Stimulated activated CD4-positive, alpha-beta T cell treated with anti-CD3 and anti-CD28 coated beads, Interleukin-4, amount 100 ng/mL, for 1 hour (primary cell): ENCODE data around the gene ULBP3.
"Not testable (repeated sequence)": the region's sequence is repeated elsewhere in the genome, so short reads cannot be mapped to it uniquely, and the experiment has no call there.

ENCODE experiments used
- DNase-seq: peaks from one replicate; pipeline ENCODE4 v3.0.0-alpha.2; 2020

Gene ULBP3

DNA sequence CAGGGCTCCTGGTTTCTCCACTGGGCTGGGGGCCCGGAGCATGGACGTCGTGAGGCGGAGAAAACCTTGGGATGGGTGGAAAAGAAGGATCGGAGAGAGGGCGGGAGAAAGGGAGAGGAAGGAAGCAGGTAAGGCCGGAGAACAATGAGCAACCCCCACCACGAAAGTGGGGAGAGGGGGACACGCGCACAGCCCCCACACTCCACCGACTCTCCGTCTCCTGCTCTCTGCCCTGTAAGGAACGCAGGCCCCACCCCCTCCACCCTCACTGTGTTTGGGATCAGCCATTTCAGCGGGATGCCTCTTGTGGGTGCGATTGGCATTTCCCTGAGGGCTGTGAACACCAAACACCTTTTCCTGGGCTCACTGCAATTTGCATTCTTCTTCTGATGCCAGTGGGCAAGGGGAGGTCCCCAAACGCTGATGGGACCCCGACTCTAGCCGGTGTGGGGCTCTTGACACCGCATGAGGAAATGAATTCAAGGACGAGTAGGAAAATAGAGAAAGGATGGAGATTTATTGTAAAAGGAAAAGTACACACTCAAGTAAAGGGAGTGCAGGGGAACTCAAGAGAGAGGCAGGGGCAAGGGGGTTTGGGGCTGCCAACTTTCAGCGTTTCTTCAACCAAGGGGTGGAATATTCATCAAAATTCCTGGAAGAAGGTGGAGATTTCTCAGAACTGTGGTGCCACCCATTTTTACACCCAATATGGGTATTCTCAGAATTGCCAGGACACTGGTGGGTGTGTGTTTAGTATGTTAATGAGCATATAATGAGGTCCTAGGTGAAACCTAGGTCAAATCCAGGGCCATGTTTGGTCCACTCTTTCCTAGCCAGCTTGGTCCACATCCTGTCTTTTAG, 30.5 kb downstream of the ULBP3 start:
- DNase-seq, result no peak

DNA sequence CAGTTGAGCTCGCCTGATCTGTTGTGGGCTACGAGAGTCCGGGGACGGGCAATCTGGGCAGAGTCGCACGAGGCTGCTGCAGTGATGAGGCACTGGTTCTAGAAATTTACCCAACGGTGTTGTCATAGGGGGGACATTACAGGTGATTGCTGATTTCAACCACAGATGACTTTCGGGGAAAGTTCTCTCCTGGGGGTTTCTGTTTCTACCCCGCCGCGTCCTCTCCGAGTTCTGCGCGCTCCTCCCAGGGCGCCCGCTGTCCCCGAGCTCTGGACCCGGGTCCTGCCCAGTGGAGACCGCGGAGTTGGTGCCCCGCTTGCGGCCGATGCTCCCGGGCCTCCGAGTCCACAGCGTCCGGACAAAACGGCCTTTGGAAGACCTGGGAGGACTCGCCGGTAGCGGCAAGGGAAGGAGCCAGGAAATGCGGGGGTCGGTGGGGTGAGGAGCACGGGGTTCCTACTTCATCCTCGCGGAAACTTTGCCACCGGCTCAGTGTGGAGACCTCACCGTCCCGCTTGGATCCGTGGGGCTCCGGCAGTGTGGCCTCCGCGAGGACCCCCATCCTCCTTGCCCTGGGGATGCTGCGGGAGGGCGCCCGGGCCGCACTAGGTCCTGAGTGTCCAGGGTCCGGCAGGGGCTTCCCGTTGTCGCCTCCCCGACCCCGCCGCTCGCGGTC, 31.3 kb downstream of the ULBP3 start:
- DNase-seq, result no peak

DNA sequence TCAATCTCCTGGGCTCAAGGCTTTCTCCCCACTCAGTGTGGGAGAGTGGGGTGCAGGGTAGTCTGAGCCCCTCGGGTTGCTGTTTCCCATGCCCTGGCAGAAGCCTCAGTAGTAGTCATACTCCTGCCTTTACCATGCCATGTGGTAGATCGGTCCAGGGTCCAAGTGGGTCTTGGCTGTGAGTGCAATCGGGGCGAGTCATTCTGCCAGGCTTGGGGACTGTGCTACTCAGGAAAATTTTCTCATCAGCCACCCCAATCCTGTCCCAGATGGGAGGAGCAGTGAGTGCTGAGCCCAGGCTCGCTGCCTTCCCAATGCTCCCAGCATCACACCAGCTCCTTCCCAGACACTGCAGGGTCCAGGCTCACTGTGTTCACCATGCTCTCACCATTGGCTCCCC, 32.8 kb downstream of the ULBP3 start:
- DNase-seq, result no peak

DNA sequence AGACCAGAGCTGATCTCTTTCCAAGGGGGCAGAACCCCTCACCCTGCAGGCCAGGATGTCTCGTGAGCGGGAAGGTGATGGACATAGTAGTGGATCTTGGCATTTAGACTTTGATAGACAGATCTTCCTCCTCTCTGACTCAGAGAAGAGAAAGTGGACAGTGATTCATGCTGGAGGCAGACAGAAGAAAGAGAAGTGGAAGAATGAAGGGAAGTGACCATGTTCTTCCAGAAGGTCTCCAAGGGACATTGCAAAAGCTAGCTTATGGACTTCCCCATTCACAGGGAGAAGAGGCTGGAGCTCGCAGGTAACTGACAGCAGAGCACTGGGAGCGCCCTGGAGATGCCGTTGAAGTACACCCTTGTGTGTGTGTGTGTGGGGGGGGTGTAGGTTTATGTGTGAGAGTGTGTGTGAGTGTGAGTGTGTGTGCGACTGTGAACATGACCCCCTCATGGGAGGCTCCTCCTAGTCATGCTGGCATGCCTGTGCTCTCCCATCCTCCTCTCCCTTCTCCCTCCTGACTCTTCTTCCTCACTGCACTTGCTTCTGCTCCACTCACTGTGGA, 35.6 kb downstream of the ULBP3 start:
- DNase-seq, result no peak

DNA sequence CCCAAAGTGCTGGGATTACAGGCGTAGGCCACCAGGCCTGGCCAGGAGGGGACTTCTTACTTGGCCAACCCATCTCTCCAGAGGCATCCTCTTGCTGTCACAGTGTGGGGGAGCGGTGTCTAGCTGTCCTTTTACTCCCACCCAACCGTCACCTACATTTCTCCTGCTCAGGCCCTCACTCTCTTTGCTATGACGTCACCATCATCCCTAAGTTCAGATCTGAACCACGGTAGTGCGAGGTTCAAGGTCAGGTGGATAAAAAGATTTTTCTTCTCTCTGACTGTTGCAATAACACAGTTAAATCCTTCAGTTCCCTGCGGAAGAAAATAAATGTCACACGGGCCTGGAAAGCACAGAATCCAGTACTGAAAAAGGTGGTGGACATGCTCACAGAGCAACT, 36.3 kb downstream of the ULBP3 start:
- DNase-seq, result no peak

DNA sequence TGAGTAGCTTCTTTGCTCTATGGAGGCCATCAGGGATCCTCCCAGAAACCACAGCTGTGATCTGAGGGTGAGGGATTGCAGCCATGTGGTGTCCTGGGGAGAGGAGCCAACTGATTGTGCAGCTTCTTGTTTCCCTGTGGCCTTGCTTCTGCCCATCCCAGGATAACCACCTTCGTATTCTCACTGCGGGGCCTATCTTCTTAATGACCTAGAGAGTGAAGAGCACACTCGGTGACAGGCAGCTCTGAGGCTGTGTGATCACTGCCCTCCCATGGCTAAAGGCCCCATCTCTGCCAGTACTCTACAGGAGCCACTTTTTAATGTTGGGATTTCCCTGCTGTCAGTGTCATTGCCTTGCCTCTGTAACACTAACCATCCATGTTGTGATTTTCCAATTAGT, 38.3 kb downstream of the ULBP3 start:
- no peak for DNase-seq

DNA sequence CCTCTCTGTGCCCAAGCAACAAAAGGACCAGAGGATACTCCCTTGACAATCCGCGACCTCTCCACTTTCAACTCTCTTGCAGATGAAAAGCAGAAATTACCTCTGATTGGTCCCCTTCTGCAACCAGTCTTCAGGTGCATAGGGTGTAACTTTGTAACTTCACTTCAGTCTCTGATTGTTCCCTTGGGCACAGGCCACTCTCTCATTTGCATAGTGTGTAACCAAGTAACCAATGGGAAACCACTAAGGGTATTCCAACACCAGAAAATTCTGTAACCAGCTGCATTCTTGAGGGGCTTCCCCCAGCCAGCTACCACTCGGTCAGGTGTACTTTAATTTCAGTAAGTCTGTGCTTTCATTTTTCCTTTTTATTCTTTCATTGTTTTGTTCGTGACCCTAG, 39.2 kb downstream of the ULBP3 start:
- DNase-seq, result no peak

DNA sequence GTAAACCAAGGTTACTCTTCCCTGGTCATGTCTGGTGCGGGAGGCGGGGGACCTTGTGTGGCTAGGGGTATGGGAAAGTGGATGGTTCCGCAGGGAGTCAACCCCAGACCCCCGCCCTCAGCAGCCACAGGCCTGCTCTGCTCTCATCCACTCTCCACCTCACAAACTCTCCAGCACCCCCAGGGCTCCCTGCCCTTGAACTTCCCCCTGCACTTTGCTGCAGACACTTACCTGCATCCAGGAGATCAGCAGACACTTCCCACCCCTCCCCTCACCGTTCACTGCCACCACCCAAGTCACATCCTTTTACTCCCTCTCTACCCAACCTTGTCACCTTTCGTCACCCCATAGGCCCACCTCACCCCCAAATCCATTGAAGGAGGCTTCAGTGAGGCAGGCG, 39.6 kb downstream of the ULBP3 start:
- no peak for DNase-seq

DNA sequence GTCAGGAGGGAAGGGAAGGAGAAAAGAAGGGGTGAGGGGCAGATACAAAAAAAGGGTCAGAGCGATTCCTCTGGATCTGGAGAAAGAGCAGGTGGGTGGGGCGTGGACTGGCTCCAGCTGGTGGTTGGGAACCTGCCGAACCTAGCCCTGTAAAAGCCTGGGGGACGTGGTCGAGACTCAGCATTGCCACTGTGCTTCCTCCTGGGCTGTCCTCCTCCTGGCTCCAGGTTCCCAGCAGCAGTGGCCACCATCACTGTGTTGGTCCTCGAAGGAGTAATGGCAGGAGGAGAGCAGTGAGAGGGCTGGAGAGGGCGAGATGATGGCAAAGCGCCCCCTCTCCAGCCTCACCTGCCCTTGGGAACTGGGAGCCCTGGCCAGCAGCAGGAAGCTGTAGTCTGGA, 40.1 kb downstream of the ULBP3 start:
- no peak for DNase-seq

DNA sequence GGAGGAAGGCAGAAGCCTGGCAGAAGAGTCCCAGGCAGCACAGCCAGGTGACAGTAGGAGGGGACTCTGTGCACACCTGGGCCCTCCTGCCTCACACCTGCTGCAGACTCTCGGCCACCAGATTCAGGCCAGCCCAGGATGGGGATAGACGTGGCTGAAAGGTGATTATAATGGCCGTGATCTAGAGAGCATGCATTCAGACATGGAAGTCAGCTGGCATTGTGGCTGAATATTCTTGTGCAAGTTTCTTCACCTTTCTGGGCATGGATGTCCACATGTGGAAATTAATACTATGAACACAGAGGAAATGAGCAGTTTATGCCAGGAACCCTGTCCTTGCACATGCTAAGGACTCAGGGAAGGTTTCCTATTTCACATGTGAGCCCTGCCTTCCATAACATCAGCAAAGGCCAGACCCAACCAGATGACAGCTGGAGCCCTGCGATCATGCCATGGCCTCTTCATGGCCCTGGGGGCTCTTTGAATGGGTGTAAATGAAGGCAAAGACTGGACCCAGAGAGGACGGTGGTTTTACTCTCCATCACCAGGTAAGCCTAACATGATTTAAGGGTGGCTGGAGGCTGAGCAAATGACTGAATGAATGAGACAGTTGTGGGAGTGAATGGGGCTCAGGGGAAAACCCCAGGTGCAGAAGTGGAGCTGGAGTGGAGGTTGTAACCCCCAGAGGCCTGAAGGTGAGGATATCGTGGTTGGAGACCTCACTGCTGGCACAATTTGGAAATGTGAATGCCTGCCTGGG, 40.9 kb downstream of the ULBP3 start:
- no peak for DNase-seq

DNA sequence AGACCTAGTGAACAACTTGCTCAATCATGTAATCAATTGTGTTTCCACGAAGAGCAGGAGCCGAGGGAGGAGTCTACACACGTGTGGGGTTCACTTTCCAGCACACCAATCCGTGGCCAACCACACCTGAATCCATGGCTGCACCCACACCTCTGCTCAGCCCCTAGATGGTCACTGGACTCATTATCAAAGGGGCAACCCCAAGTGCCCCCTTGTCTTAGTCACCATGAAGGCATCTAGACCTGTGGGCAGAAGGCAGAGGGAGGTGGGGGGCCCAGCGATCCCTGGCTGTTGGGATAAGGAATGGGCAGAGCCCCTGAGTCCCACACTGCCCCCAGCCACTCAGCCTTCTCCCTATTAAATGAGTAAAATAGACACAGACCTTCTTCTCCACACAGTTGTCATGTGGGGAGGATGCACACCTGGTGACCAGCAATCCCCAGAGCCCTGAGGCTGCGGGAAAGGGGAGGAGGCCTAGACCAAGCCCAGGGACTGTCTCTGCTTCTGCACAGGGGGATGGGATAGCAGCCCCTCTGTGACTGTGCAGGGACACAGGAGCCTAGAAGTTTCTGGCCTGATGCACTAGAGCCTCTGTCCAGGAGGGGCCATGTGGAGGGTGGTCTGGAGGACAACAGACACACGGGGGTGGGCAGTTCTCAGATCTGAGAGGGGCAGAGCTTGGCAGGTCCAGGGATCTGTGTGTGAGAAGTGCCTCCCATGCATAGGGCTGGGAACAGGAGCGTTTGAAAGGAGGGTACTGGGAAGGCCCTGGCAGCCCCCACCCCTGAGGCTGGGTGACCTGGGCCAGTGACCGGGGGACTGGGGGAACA, 41.7 kb downstream of the ULBP3 start:
- DNase-seq, result no peak

DNA sequence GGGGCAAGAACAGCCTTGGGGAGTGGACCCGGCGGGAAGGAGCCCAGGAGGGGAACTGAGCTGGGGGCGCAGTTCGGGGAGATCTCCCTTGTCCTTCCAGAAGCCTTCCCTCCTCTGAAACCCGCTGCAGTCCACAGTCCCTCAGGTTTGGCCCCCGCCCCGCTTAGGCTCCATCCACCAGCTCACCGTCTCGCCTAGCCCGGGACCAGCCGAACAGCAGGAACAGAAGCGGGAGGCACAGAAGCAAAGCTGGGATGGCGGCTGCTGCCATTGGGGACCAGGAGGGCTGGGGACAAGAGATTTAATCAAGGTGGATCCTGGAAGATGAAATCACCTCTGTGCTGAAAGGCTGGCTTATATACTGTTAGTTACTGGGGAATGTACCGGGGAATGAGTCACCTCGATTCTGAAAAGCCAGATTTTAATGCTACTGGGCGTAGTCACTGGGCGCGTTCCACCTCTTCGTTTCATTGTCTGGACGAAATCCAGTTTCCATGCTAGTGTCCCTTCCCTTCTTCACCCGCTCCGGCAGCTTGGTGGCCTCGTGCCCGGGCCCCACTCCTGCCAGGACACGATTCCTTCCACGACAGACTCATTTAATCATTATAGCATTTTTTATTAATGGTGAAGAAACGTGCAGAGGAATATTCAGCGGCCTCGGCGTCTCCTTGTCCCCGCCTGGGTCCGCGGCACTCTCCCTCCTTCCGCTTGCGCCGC, 43.6 kb downstream of the ULBP3 start, which contains the start of gene RAET1L:
Gene RAET1L (minus strand): TSS at position 332 of the 717 bp plus-strand sequence. CDS start 61 bp downstream, at position 271.
- no peak for DNase-seq

DNA sequence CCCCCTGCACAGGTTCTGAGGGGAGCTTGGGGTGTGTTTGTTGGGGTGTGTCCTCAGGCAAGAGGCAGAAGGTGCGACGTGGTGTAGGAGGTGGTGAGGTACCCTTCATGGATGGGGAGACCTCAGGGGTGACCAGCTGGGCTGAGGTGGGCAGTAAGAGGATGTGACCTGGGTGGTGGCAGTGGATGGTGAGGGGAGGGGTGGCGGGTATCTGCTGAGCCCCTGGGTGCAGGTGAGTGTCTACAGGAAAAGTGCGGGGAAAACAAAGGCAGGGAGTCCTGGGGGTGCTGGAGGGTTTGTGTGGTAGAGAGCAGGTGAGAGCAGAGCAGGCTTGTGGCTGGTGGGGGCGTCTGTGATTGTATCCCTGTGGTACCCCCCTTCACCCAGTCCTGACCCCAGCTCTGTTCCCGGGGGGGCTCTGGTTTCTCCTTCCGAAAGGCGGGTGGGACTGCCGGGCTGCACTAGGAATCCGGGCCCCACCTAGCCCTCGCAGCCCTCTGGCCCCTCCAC, 44.2 kb downstream of the ULBP3 start:
- DNase-seq, result no peak

DNA sequence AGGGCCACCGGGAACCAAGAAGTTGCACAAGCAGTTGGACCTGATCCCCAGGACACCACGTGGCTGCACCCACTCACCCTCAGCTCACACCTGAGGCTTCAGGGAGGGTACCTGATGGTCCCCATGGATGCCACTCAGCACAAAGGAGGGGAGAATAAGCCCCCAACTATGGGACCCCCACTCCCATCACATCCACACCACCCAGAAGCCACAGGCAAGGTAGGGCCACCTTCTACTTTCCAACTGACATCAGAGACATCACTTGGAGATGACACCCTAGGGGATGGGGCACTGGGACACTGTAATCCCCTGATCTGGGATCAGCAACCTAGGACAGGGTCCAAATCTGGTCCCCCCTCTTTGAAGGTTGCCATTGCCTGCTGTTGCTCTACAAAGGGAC, 44.9 kb downstream of the ULBP3 start:
- DNase-seq, result not testable (repeated sequence)

DNA sequence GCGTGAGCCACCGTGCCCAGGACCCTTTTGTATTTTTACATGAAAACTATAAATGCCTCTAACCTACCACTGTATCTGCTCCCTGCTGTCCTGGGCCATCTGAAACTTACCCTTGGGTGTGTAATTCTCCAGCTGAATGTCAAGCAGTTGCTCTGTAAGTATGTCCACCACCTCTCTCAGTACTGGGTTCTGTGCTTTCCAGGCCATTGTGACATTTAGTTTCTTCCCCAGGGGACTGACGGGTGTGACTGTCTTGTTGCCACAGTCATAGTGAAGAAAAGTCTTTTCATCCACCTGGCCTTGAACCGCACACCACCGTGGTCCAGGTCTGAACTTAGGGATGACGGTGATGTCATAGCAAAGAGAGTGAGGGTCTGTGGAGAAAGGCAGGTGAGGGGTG, 47.1 kb downstream of the ULBP3 start:
- DNase-seq, result not testable (repeated sequence)

DNA sequence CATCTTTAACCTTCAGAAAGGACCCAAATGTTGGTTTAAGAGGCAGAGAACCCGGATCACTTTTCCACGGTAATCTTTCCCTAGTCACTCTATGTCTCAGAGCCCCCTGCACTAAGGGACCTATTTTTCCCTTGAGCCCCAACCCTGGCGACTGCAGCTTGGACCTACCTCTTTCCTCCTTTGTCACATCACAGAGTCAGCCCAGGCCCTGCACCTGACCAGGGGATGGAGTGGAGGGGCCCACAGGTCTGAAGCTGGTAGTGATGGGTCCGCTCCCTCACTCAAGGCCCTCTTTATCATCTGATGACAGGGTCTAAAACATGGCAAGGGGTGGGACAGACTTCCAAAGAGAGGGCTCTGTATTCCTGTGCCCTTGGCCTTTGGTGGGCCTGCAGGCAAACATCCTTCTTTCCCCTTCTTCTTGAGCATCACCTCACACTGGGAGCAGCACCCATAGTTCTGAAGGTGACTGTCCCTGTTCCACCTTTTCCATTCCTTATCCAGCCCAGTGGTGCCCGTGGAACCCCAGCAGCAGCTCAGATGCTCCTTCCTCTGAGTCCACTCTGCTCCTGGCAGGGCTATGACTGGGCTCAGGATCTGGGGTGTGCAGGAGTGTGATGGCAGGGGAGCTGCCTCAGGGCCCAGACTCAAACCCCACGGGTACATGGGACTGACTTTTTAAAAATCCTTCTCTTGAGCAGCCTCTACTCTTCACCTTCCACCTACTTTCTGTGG, 49.9 kb downstream of the ULBP3 start:
- DNase-seq, result no peak

DNA sequence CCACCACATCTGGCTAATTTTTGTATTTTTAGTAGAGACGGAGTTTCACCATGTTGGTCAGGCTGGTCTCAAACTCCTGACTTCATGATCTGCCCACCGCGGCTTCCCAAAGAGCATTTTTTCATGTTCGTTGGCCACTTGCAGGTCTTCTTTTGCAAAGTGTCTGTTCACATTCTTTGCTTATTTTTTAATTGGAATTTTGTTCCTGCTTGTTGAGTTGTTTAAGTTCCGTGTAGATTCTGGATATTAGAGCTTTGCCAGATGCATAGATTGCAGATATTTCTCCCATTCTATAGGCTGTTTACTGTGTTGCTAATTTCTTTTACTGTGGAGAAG, 51.8 kb downstream of the ULBP3 start:
- not testable (repeated sequence) for DNase-seq

DNA sequence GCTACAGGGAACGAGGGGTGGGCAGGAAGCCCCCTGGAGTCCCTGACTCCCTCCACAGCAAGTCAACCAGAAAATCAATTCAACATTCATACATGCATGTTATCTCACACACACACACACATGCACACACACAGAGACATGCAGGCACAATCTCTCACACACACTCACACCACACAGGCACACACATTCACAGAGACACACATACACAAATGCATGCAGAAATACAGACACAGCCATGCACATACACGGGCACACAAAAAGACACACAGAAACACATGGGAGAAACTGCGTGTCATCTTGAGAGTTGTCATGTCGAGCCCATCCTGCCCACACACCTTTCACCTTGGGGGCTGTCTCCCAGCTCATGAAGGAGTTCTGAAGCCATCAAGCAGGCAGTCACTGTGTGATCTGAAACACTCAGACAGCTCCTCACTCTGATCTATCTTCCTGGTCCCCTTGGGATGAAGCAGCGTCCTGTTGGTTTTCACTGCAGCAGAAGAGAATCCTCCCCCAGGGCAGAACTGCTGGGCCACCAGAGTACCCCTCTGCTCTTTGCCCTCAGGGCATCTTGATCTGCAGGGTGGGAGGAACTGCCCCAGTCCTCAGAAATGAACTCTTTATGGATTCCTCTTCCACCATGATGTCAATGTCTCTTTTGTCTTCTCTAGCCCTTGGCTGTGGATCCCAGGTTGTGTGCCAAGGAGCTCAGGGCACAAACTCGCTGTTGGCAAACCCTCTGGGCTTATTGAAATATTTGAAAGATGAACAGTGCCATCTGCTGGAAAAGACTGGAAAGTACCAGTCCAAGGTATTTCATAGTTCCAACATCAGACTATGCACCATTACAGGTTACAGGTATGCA, 52.4 kb downstream of the ULBP3 start:
- no peak for DNase-seq

DNA sequence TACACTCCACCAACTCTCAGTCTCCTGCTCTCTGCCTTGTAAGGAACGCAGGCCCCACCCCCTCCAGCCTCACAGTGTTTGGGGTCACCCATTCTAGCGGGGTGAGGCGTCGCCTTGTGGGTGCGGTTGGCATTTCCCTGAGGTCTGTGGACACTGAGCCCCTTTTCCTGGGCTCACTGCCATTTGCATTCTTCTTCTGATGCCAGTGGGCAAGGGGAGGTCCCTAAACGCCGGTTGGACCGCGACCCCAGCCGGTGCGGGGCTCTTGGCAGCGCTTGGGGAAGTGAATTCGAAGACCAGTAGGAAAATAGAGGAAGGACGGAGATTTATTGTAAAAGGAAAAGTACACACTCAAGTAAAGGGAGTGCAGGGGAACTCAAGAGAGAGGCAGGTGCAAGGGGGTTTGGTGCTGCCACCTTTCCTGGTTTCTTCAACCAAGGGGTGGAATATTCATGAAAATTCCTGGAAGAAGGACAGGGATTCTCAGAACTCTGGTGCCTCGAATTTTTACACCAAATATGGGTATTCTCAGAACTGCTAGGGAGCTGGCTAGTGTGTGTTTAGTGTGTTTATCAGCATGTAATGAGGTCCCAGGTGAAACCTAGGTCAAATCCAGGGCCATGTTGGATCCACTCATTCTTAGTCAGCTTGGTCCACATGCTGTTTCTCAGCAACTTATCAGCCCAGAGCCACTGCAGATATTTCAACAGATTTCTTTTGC, 53.5 kb downstream of the ULBP3 start:
- not testable (repeated sequence) for DNase-seq
